Calu3 (cell line): ENCODE results near the gene TMEM266. TPM values are rescaled to one million over a fixed set of nuclear protein-coding genes. Genes with fewer than 3 reads are reported as not detected.

Experiments used
- BruUV-seq: library from RNA; stranded (reverse); fragments of 400-500 nt; replicated peaks from 2 replicates; lab custom pipeline; 2021; lab: Mats Ljungman, UMichigan
- CTCF ChIA-PET: fragments of 300-600 bp; sonication (Branson Sonifier 250); formaldehyde crosslinking; loops from one replicate; lab custom pipeline; 2022; ENCODE audit warnings: antibody characterized with exemption; lab: Charles Lee
- DNase-seq: peaks from one replicate; pipeline ENCODE4 v3.0.0; 2022
- H3K27ac Mint-ChIP-seq: one replicate; pipeline ENCODE4 v1.8.0; 2022; ENCODE audit warnings: mixed read lengths; ENCODE audit not compliant: unreplicated experiment
- H3K27me3 Mint-ChIP-seq: one replicate; pipeline ENCODE4 v1.8.0; 2022; ENCODE audit warnings: mixed read lengths; ENCODE audit not compliant: unreplicated experiment
- H3K36me3 Mint-ChIP-seq: one replicate; pipeline ENCODE4 v1.8.0; 2022; ENCODE audit warnings: mild to moderate bottlenecking, moderate library complexity, mixed read lengths; ENCODE audit not compliant: insufficient read depth, unreplicated experiment
- H3K4me1 Mint-ChIP-seq: one replicate; pipeline ENCODE4 v1.8.0; 2022; ENCODE audit warnings: mild to moderate bottlenecking, low read depth, mixed read lengths; ENCODE audit not compliant: unreplicated experiment
- H3K4me3 Mint-ChIP-seq: one replicate; pipeline ENCODE4 v1.8.0; 2022; ENCODE audit warnings: mild to moderate bottlenecking, low read depth, moderate library complexity, mixed read lengths; ENCODE audit not compliant: unreplicated experiment
- H3K9me3 Mint-ChIP-seq: one replicate; pipeline ENCODE4 v1.8.0; 2022; ENCODE audit warnings: low read depth, mixed read lengths; ENCODE audit not compliant: unreplicated experiment
- intact Hi-C: fragments of 100-400 bp; cut with micrococcal nuclease; formaldehyde crosslinking; loops from one replicate; pipeline ENCODE4 v1.10.0; 2022; ENCODE audit not compliant: unreplicated experiment
- total RNA-seq: library from RNA; stranded (reverse); gene quantifications from 2 replicates; pipeline ENCODE4 v1.2.3, GENCODE V29; 2022
- TF ChIP-seq, protein P1 (sequence below): fragments of 200-600 bp; IDR thresholded peaks from one replicate; pipeline ENCODE4 v1.8.0; 2022; ENCODE audit warnings: antibody characterized with exemption; ENCODE audit not compliant: unreplicated experiment

Gene TMEM266
- total RNA-seq, 1 experiment from 2014 or later = not detected

DNA sequence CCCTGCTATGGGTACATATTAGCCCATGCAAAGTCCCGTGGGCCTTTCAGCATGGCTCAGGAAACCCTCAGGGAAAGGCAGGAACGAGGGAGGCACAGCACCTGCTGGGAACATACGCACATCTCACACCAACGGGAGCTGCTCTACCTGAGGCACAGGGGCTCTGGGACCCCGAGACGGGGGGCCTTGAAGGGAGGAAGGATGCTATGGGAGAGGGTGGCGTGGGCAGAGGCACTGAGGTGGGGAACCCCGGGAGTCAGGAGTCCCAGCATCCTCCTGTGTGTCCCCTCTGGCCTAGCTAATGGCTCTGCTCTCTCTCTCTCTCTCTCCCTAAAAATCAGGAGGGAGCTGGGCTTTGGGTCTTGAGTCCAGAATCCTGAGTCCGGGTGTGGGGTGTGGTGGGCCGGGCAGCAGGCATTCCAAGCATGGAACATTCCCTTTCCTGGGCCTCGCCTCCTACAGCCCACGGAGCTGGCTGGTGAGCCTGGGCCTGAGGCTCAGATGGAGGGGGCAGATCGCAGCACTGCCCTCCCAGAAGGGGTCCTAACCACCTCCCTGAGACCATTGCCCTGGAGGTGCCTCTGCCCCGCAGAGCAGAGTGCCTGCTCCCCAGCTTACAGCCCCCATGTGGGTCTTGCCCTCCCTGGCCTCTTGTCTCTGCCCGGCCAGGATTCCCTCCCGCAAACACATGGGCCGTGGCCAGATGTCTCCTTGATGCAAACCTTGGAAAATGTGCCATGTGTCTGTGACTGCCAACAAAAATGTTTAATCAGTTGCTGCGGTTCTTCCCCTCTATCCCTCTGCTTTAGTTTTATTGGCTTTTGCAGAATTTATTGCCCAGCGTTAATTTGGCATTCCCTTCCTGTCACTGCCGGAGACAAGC is 101.6 kb downstream of the TMEM266 start:
- Mint-ChIP-seq H3K9me3 (no peaks in the 10 kb centered on the region), H3K27ac (no peak overlapping the region), H3K4me3 (no peak overlapping the region), H3K4me1 (no peaks in the 10 kb centered on the region), H3K36me3 (no peaks in the 10 kb centered on the region), H3K27me3 (peaks cover 72% of the 10 kb centered on the region)
- TF ChIP-seq, protein P1, sequence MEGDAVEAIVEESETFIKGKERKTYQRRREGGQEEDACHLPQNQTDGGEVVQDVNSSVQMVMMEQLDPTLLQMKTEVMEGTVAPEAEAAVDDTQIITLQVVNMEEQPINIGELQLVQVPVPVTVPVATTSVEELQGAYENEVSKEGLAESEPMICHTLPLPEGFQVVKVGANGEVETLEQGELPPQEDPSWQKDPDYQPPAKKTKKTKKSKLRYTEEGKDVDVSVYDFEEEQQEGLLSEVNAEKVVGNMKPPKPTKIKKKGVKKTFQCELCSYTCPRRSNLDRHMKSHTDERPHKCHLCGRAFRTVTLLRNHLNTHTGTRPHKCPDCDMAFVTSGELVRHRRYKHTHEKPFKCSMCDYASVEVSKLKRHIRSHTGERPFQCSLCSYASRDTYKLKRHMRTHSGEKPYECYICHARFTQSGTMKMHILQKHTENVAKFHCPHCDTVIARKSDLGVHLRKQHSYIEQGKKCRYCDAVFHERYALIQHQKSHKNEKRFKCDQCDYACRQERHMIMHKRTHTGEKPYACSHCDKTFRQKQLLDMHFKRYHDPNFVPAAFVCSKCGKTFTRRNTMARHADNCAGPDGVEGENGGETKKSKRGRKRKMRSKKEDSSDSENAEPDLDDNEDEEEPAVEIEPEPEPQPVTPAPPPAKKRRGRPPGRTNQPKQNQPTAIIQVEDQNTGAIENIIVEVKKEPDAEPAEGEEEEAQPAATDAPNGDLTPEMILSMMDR = no peak
- no peak for DNase-seq
- intact Hi-C loops = no loop called here
- BruUV-seq = no TSS peak
- CTCF ChIA-PET = no interaction called here

DNA sequence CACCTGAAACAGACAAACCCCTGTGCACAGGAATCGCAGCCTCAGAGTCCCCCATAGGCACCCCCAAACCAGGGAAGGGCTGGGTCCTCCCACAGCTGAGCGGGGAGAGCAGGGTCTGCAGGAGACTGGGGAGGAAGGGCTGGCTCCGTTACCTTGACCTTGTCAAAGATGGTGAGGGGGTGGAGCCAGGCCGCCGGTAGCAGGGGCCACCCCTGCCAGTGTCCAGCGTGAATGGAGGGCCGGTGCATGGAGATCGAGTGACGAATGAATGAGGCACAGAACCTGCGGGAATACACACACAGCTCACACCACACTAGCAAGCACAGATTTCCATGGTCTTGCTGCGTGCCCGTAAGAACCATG is 102.2 kb downstream of the TMEM266 start:
- BruUV-seq = no TSS peak
- TF ChIP-seq, protein P1 = no peak
- no peaks in the 10 kb centered on the region for H3K4me1 Mint-ChIP-seq
- intact Hi-C loops = no loop called here
- H3K27ac Mint-ChIP-seq = no peak overlapping the region
- no peaks in the 10 kb centered on the region for H3K36me3 Mint-ChIP-seq
- CTCF ChIA-PET = no interaction called here
- peaks cover 72% of the 10 kb centered on the region for H3K27me3 Mint-ChIP-seq
- H3K4me3 Mint-ChIP-seq = no peak overlapping the region
- no peaks in the 10 kb centered on the region for H3K9me3 Mint-ChIP-seq
- DNase-seq = no peak

DNA sequence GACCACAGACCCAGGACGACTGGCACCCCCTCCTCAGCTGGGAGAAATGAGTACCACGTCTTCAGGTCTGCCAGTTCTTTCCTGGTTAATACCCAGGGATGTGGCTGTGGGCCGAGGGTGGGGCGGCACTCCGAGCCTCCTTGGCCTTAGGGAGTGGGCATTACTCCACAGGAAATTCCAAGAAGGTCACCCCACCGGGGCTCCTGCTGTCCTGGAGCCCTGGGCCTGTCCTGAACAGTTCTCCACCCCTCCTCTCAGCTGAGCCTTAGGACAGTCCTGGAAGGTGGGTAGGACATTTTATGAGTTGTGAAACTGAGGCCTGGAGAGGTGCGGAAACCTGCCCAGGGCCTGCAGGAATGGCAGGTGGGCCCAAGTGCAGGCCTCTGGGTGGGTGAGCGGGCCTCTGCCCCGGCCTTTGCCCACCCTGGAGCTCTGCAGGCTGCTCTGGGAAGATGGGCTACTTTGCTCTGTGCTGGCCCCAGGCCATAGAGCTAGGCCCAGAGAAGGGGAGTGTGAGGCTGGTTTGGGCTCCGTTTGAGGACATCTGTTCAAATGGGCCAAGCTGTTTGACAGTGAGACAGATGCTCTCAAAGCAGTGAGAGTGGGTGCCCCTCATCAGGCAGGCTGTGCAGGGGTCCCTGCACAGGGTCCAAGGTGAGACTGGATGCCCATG is 103.1 kb downstream of the TMEM266 start:
- intact Hi-C loops = no loop called here
- no TSS peak for BruUV-seq
- Mint-ChIP-seq H3K27ac (no peak overlapping the region), H3K4me3 (no peak overlapping the region), H3K4me1 (no peaks in the 10 kb centered on the region), H3K36me3 (no peaks in the 10 kb centered on the region), H3K27me3 (peaks cover 72% of the 10 kb centered on the region), H3K9me3 (no peaks in the 10 kb centered on the region)
- CTCF ChIA-PET = interaction anchor here (0.6 kb wide), 1 partner anchor 734 kb away, joined by 4 read pairs; no protein-coding TSS in a partner anchor
- DNase-seq = no peak
- TF ChIP-seq, protein P1 = no peak

DNA sequence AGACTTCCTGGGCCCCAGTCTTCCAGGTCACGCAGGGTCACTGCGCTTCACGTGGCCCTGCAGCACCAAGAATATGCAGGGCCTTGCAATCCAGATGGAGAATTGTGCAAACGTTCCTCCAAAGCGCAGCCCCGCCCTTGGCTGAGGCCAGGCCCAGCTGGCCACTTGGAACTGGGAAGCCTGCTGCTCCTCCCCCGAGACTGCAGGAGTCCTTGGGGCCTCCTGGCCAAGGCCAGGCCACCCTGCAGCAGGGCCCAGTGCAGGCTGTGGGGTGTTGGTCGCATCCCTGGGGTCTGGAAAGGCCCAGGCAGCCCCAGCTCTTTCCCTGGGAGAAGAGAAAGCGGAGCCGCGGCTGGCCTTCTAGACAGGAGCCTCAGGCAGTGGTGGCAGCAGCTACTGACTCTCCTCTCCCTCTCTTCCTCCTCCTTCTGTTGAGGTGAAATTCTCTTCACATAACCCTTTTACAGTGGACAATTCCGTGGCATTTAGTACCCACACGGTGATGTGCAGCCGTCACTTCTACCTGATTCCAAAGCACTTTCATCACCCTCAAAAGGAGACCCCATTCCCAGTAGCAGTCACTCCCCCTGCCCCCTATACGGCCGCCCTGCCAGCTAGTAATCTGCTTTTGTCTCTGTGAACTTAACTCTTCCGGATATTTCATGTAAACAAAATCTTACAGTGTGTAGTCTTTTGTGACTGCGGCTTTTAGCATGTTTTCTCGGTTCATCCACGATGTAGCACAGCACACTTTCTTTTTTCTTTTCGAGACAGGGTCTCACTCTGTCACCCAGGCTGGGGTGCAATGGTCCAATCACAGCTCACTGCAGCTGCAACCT is 103.9 kb downstream of the TMEM266 start:
- CTCF ChIA-PET = interaction anchor here (0.6 kb wide), 1 partner anchor 733 kb away, joined by 4 read pairs; no protein-coding TSS in a partner anchor
- no TSS peak for BruUV-seq
- Mint-ChIP-seq H3K27me3 (peaks cover 72% of the 10 kb centered on the region), H3K4me3 (no peak overlapping the region), H3K27ac (no peak overlapping the region), H3K9me3 (no peaks in the 10 kb centered on the region), H3K4me1 (no peaks in the 10 kb centered on the region), H3K36me3 (no peaks in the 10 kb centered on the region)
- TF ChIP-seq, protein P1 = no peak
- no peak for DNase-seq
- intact Hi-C loops = no loop called here
